Muscle of back (tissue), 10 donors: ENCODE results near the gene RAP1GAP. TPM values are rescaled to one million over a fixed set of nuclear protein-coding genes. Genes with fewer than 3 reads are reported as not detected.

Source experiments
- polyA plus RNA-seq, 10 donors: library from polyadenylated mRNA; unstranded; fragments of 120-200 nt; gene quantifications; one replicate each; pipeline ENCODE4 v1.2.1, GENCODE V29; 2013; ENCODE audit not compliant: insufficient read length in 10 of 10

RAP1GAP gene
- polyA plus RNA-seq, 10 donors: 1.0 to 4.5 (median 1.5) TPM

Other genes starting within 250 kb of the RAP1GAP start
- gene NBPF3, start 229.2 kb downstream of the RAP1GAP start, polyA plus RNA-seq: 10 to 100 TPM in 1 of 10 donors, 1 to 10 TPM in 9; 3.9 to 10.7 (median 7.4) TPM
- 1 to 10 TPM; 2.1 to 5.0 (median 3.6) TPM for gene ALPL, start 159.9 kb downstream of the RAP1GAP start, polyA plus RNA-seq
- 10 to 100 TPM; 36.8 to 68.1 (median 49.8) TPM for gene USP48, start 113.8 kb upstream of the RAP1GAP start, polyA plus RNA-seq
- gene LDLRAD2, start 142.9 kb upstream of the RAP1GAP start, polyA plus RNA-seq: 1 to 10 TPM; 3.7 to 8.9 (median 6.3) TPM